ENCODE results near the gene KLHL17.

KLHL17 gene

GRCh38 chr1:952603-953002 is 7.8 kb upstream of the KLHL17 start:
- no peak for ATAC-seq

DNA sequence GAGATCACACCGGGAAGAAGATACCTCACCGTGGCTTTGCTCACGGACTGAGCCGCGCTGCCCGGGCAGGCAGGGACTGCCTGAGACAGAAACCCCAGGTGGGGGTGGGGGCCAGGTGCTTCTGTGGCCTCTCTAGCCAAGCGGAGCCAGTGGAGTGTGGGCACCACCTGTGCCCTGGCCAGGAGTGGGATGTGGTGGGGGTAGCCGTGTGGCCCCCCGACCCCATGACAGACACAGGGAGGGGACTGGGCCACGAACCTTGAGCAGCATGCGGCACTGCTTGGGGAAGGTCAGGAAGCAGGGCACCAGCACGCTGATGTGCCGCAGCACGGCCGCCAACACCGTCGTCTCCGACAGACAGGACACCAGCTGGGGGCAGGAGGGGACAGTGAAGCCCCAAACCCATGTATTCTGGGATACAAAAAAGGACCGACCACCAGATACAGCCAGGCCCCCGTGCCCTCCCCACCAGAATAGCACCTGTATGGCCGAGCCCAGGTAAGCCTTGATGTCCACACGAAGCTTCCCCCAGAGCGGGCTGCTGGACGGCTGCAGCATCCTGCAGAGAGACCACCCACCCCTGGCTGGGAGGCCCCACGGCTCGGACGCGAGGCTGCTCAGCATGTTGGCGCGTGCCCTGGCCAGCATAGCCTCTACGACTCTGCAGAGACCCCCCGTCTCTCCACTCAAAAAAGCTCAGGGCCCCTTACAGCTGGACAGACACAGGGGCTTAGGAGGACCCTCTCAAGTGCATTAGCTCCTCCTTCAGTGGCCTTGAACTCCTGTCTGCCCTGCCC is 6.7 kb upstream of the KLHL17 start:
- ATAC-seq = no peak

- ATAC-seq = no peak
These were observed 5.5 kb upstream of the KLHL17 start for GRCh38 chr1:954927-955326.

GRCh38 chr1:955474-955873 is 4.9 kb upstream of the KLHL17 start:
- no peak for ATAC-seq

GRCh38 chr1:956636-957035 is 3.7 kb upstream of the KLHL17 start:
- ATAC-seq = no peak

- ATAC-seq = peak; percentile 89 to 90
These were observed 1.3 kb upstream of the KLHL17 start, which contains the start of gene NOC2L for GRCh38 chr1:958823-959730. Gene NOC2L, minus strand, starts transcription at chr1:959256. Its CDS starts 16 bp downstream, at chr1:959240.

DNA sequence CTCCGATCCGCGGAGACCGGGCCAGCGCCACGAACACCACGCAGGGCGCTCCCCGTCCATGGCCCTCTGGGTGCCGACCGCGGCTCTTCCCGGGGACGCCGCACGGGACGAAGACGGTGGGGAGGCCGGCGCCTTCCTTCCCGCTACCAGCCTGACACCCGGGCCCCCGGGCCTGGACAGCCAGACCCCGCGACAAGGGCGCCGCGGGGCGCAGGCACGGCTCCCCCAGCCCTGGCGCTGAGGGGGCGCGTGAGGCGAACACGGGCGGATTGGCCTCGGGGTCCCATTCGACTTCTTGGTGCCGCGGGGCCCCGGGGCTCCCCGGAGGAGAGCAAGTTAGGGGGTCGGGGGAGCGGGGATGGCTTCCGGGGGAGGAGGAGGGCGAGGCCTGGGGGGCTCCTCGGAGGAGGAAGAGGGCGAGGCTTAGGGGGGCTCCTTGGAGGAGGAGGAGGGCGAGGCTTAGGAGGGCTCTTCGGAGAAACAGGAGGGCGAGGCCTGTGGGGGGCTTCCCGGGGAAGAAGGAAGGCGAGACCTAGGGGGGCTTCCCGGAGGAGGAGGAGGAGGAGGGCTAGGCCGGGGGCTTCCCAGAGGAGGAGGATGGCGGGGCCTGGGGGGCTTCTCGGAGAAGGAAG is 537 bp upstream of the KLHL17 start:
- peak in 1 of 2 donors; percentile 10 for ATAC-seq

- ATAC-seq = no peak
These were observed 817 bp downstream of the KLHL17 start for GRCh38 chr1:961132-961669.

DNA sequence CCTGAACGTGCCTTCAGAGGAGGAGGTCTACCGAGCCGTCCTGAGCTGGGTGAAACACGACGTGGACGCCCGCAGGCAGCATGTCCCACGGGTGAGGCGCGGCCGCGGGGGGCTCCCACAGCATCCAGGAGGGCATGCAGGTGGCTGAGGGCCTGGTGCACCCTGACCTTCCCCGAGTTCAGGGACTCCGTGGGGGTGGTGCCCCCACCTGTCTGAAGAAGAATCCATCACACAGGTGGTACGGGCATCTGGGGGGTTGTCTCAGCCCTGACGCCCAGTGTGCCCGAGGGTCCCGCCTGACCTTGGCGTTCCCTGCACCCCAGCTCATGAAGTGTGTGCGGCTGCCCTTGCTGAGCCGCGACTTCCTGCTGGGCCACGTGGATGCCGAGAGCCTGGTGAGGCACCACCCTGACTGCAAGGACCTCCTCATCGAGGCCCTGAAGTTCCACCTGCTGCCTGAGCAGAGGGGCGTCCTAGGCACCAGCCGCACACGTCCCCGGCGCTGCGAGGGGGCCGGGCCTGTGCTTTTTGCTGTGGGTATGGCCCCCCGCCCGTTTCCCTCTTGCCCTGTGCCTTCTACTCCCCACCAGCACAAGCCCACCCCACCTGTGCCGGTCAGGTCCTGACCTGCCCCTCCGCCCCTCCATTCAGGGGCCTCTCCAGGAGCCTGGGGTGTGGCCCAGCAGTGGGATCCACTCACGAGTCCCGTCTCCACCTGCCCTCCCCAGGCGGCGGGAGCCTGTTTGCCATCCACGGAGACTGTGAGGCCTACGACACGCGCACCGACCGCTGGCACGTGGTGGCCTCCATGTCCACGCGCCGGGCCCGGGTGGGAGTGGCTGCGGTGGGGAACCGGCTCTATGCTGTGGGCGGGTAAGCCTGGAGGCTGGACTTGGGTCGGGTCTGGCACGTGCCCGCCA is 2.3 kb downstream of the KLHL17 start:
- ATAC-seq = no peak

- no peak for ATAC-seq
These were observed 2.9 kb downstream of the KLHL17 start for GRCh38 chr1:963301-963651.

DNA sequence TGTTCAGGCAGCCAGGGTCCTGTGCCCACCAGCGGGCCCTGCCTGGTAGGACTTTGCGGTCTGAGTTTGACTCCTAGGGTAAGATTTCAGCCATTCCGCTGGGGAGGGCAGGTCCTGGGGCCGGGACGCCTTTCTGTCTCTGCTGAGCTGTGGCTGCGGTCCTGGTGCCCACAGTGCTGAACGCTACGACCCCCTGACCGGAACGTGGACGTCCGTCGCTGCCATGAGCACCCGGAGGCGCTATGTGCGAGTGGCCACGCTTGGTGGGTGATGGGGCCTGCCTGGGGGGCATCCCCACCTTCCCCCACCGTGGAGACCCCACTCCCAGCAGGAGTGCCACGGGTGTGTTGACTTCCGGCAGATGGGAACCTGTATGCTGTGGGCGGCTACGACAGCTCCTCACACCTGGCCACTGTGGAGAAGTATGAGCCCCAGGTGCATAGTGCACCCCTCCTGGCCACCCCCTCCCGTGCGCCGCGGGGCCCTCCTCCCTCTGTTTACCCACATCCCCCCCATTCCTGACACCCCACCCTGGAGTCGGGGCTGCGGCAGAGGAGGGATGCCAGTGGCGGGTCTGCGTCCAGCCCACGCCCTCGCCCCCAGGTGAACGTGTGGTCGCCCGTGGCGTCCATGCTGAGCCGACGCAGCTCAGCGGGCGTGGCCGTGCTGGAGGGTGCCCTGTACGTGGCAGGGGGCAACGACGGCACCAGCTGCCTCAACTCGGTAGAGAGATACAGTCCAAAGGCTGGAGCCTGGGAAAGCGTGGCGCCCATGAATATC is 3.6 kb downstream of the KLHL17 start:
- no peak for ATAC-seq

GRCh38 chr1:964691-965525 is 4.5 kb downstream of the KLHL17 start:
- no peak for ATAC-seq

GRCh38 chr1:965526-966134 is 5.2 kb downstream of the KLHL17 start:
- no peak for ATAC-seq

- ATAC-seq = peak; percentile 47 to 53
These were observed 5.8 kb downstream of the KLHL17 start, which contains the start of gene PLEKHN1 for GRCh38 chr1:966135-966703. Gene PLEKHN1, plus strand, starts transcription at chr1:966482. Its CDS starts 50 bp downstream, at chr1:966532.

DNA sequence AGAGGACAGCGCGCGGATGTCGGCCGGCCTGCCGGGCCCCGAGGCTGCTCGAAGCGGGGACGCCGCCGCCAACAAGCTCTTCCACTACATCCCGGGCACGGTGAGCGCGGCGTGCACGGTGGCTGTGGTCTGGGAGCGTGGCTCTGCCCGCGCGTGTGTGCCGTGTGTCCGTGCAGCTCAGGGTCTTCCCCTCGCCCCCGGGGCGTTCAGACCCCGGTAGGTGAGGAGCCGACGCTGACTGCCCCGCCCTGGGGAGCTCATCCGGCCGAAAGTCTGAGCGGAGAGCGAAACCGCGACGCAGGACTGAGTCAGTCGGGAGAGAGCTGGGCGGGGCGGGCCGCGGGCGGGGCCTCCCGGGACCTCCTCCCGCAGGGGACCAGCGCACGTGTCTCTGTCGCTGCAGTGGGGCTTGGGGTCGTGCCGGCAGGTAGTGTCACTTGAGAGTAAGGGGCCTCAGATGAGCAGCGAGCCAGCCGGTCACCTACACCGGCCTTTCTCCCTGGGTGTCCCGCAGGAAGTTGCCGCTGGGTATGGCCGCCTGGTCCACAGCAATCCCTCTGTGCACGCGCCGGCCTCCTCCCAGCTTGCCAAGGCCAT is 6.4 kb downstream of the KLHL17 start:
- ATAC-seq = peak; percentile 95

- no peak for ATAC-seq
These were observed 7.3 kb downstream of the KLHL17 start for GRCh38 chr1:967466-968343.

- ATAC-seq = no peak
These were observed 9.0 kb downstream of the KLHL17 start for GRCh38 chr1:969260-969855.

Measured in activated CD4-positive, CD25-positive, alpha-beta regulatory T cell treated with anti-CD3 and anti-CD28 coated beads, Interleukin-2, amount 50 U/mL, for 24 hours (primary cell).